Caco-2 (cell line): Measurements from ENCODE around the gene C11orf91. TPM values are rescaled to one million over a fixed set of nuclear protein-coding genes. Genes with fewer than 3 reads are reported as not detected.
"Not testable (repeated sequence)": the region's sequence is repeated elsewhere in the genome, so short reads cannot be mapped to it uniquely, and the experiment has no call there.

Experiments used
- BruUV-seq: library from RNA; stranded (reverse); fragments of 400-500 nt; replicated peaks from 2 replicates; lab custom pipeline; 2021; lab: Mats Ljungman, UMichigan
- CTCF ChIA-PET: fragments of 300-600 bp; sonication (Branson Sonifier 250); formaldehyde crosslinking; loops from one replicate; lab custom pipeline; 2022; ENCODE audit warnings: antibody characterized with exemption; lab: Charles Lee
- POLR2A ChIA-PET: fragments of 300-600 bp; sonication (Branson Sonifier 250); formaldehyde crosslinking; loops from one replicate; lab custom pipeline; 2022; ENCODE audit warnings: antibody characterized with exemption; lab: Charles Lee
- DNase-seq, 2 experiments: peaks; one replicate each; pipeline versions ENCODE4 v3.0.0 to v3.0.0-alpha.2; 2020 to 2022
- H3K27me3 ChIP-seq: replicated peaks from 2 replicates; pipeline ENCODE4 v1.6.0; 2011; ENCODE audit warnings: low read length; ENCODE audit not compliant: control insufficient read depth, insufficient read depth
- H3K36me3 ChIP-seq: 2 replicates; pipeline ENCODE4 v1.5.1; 2011; ENCODE audit warnings: low read length; ENCODE audit not compliant: control insufficient read depth, insufficient read depth
- H3K4me1 ChIP-seq: fragments of 250-450 bp; sonication (Bioruptor Pico); 2 replicates; pipeline ENCODE4 v1.5.1; 2020; ENCODE audit warnings: mild to moderate bottlenecking
- H3K4me3 ChIP-seq: 2 replicates; pipeline ENCODE4 v1.5.1; 2011; ENCODE audit warnings: low read depth, mild to moderate bottlenecking, control low read depth, low read length
- H3K9me3 ChIP-seq: fragments of 250-450 bp; sonication (Bioruptor Pico); 2 replicates; pipeline ENCODE4 v1.5.1; 2020; ENCODE audit warnings: mild to moderate bottlenecking, moderate library complexity
- H3K27ac Mint-ChIP-seq: one replicate; pipeline ENCODE4 v1.8.0; 2022; ENCODE audit warnings: mixed read lengths; ENCODE audit not compliant: unreplicated experiment
- H3K27me3 Mint-ChIP-seq: one replicate; pipeline ENCODE4 v1.8.0; 2022; ENCODE audit warnings: mixed read lengths; ENCODE audit not compliant: insufficient read depth, unreplicated experiment
- H3K36me3 Mint-ChIP-seq: one replicate; pipeline ENCODE4 v1.8.0; 2022; ENCODE audit warnings: mild to moderate bottlenecking, mixed read lengths; ENCODE audit not compliant: insufficient read depth, unreplicated experiment
- H3K4me1 Mint-ChIP-seq: one replicate; pipeline ENCODE4 v1.8.0; 2022; ENCODE audit warnings: low read depth, mixed read lengths; ENCODE audit not compliant: unreplicated experiment
- H3K4me3 Mint-ChIP-seq: one replicate; pipeline ENCODE4 v1.8.0; 2022; ENCODE audit warnings: mild to moderate bottlenecking, moderate library complexity, mixed read lengths; ENCODE audit not compliant: unreplicated experiment
- H3K9me3 Mint-ChIP-seq: one replicate; pipeline ENCODE4 v1.8.0; 2022; ENCODE audit warnings: mixed read lengths; ENCODE audit not compliant: unreplicated experiment
- CTCF ChIP-seq, 2 experiments: fragments of 200-600 bp in 1 of 2; IDR thresholded peaks; 1 replicate in 1 of 2; 2 replicates in 1 of 2; pipeline versions ENCODE4 v1.5.1 to v1.8.0; 2011 to 2022; ENCODE audit warnings: antibody characterized with exemption in 1 of 2, control low read depth in 1 of 2, inconsistent platforms in 1 of 2, low read depth in 1 of 2, low read length in 1 of 2, mild to moderate bottlenecking in 1 of 2, moderate library complexity in 1 of 2; ENCODE audit not compliant: insufficient read depth in 1 of 2, severe bottlenecking in 1 of 2, unreplicated experiment in 1 of 2
- intact Hi-C: fragments of 100-400 bp; cut with micrococcal nuclease; formaldehyde crosslinking; loops from one replicate; pipeline ENCODE4 v1.10.0; 2022; ENCODE audit not compliant: unreplicated experiment
- total RNA-seq: library from RNA; stranded (reverse); gene quantifications from 2 replicates; pipeline ENCODE4 v1.2.3, GENCODE V29; 2022

Gene C11orf91
- total RNA-seq, 1 experiment from 2014 or later: not detected

- H3K4me1 Mint-ChIP-seq: no peaks in the 10 kb centered on the region
- no peaks in the 10 kb centered on the region for H3K9me3 Mint-ChIP-seq
- H3K4me3 Mint-ChIP-seq: no peak overlapping the region
- intact Hi-C loops: no loop called here
- peaks cover 8% of the 10 kb centered on the region for H3K27me3 Mint-ChIP-seq
- Histone ChIP-seq H3K9me3 (0 out of 2 replicates have a peak, but pooled peaks cover 3% of the 10 kb centered on the region), H3K36me3 (no peaks in the 10 kb centered on the region), H3K27me3 (no peaks in the 10 kb centered on the region; the same call in 1 of the 2 replicates), H3K4me1 (no peaks in the 10 kb centered on the region), H3K4me3 (no peak overlapping the region)
- no peak for DNase-seq
- POLR2A ChIA-PET: no interaction called here
- CTCF ChIA-PET: interaction anchor here (0.7 kb wide), 1 partner anchor 166 kb away, joined by 3 read pairs; no protein-coding TSS in a partner anchor
- no peaks in the 10 kb centered on the region for H3K36me3 Mint-ChIP-seq
- BruUV-seq: no TSS peak
- H3K27ac Mint-ChIP-seq: no peak overlapping the region
- TF ChIP-seq CTCF (IDR thresholded peaks at IDR 0.05; ENCODE audit: insufficient read depth in 1 of 2, low read depth in 1 of 2, low read length in 1 of 2, severe bottlenecking in 1 of 2, unreplicated experiment in 1 of 2): no peak
Observed at GRCh38 chr11:33684003-33684706, 16.5 kb downstream of the C11orf91 start.

GRCh38 chr11:33682446-33682845 is 18.2 kb downstream of the C11orf91 start:
- intact Hi-C loops: no loop called here
- Histone ChIP-seq H3K36me3 (no peaks in the 10 kb centered on the region), H3K27me3 (no peaks in the 10 kb centered on the region; the same call in 1 of the 2 replicates), H3K4me1 (no peaks in the 10 kb centered on the region), H3K9me3 (0 out of 2 replicates have a peak, but pooled peaks cover 1% of the 10 kb centered on the region), H3K4me3 (no peak overlapping the region)
- no peak overlapping the region for H3K4me3 Mint-ChIP-seq
- CTCF ChIA-PET: interaction anchor here (0.7 to 1.5 kb wide), 2 partner anchors 60 to 130 kb away, joined by 3 read pairs; no protein-coding TSS in a partner anchor
- H3K9me3 Mint-ChIP-seq: no peaks in the 10 kb centered on the region
- H3K27me3 Mint-ChIP-seq: peaks cover 8% of the 10 kb centered on the region
- POLR2A ChIA-PET: no interaction called here
- H3K36me3 Mint-ChIP-seq: no peaks in the 10 kb centered on the region
- DNase-seq: no peak
- no TSS peak for BruUV-seq
- peak in 1 of 2 experiments; percentile 24 for TF ChIP-seq CTCF (IDR thresholded peaks at IDR 0.05; ENCODE audit: insufficient read depth in 1 of 2, low read depth in 1 of 2, low read length in 1 of 2, severe bottlenecking in 1 of 2, unreplicated experiment in 1 of 2)
- H3K4me1 Mint-ChIP-seq: no peaks in the 10 kb centered on the region
- H3K27ac Mint-ChIP-seq: no peak overlapping the region

GRCh38 chr11:33682019-33682418 is 18.6 kb downstream of the C11orf91 start:
- ChIA-PET CTCF (interaction anchor here (0.7 to 1.5 kb wide), 2 partner anchors 61 to 130 kb away, joined by 3 read pairs; no protein-coding TSS in a partner anchor), POLR2A (no interaction called here)
- no peaks in the 10 kb centered on the region for H3K4me1 Mint-ChIP-seq
- no peak overlapping the region for H3K4me3 Mint-ChIP-seq
- H3K9me3 Mint-ChIP-seq: no peaks in the 10 kb centered on the region
- H3K36me3 Mint-ChIP-seq: no peaks in the 10 kb centered on the region
- DNase-seq: no peak
- BruUV-seq: no TSS peak
- H3K9me3 ChIP-seq: no peaks in the 10 kb centered on the region
- H3K4me3 ChIP-seq: no peak overlapping the region
- intact Hi-C loops: no loop called here
- peaks cover 8% of the 10 kb centered on the region for H3K27me3 Mint-ChIP-seq
- no peak for TF ChIP-seq CTCF (IDR thresholded peaks at IDR 0.05; ENCODE audit: insufficient read depth in 1 of 2, low read depth in 1 of 2, low read length in 1 of 2, severe bottlenecking in 1 of 2, unreplicated experiment in 1 of 2)
- H3K27me3 ChIP-seq: no peaks in the 10 kb centered on the region; the same call in 1 of the 2 replicates
- no peaks in the 10 kb centered on the region for H3K36me3 ChIP-seq
- no peak overlapping the region for H3K27ac Mint-ChIP-seq
- no peaks in the 10 kb centered on the region for H3K4me1 ChIP-seq

GRCh38 chr11:33678616-33679015 is 22.0 kb downstream of the C11orf91 start:
- H3K4me1 Mint-ChIP-seq, H3K27me3 ChIP-seq, H3K36me3 Mint-ChIP-seq, H3K9me3 Mint-ChIP-seq, H3K4me3 Mint-ChIP-seq, H3K27me3 Mint-ChIP-seq, BruUV-seq, DNase-seq, POLR2A ChIA-PET, H3K36me3 ChIP-seq, H3K9me3 ChIP-seq, intact Hi-C loops, H3K4me1 ChIP-seq, CTCF ChIA-PET, H3K4me3 ChIP-seq, H3K27ac Mint-ChIP-seq: not testable (repeated sequence)
